ENCODE data around the gene SH2D3C.

SH2D3C gene

GRCh38 chr9:127728808-127729207 lies 49.7 kb downstream of the SH2D3C start:
- in situ Hi-C loops (cut with HindIII; ENCODE audit: low sequenced_read_pairs), result no loop called here

- in situ Hi-C loops (cut with HindIII; ENCODE audit: low sequenced_read_pairs), result no loop called here
Observed at GRCh38 chr9:127726871-127727270, 51.6 kb downstream of the SH2D3C start.

GRCh38 chr9:127724012-127724411 lies 54.5 kb downstream of the SH2D3C start:
- in situ Hi-C loops (cut with HindIII; ENCODE audit: low sequenced_read_pairs), result no loop called here

- in situ Hi-C loops (cut with HindIII; ENCODE audit: low sequenced_read_pairs), result no loop called here
Observed at GRCh38 chr9:127723444-127723843, 55.0 kb downstream of the SH2D3C start.

- in situ Hi-C loops (cut with HindIII; ENCODE audit: low sequenced_read_pairs), result no loop called here
Observed at GRCh38 chr9:127723013-127723412, 55.5 kb downstream of the SH2D3C start.

- in situ Hi-C loops (cut with HindIII; ENCODE audit: low sequenced_read_pairs), result no loop called here
Observed at GRCh38 chr9:127722055-127722745, 56.3 kb downstream of the SH2D3C start.

GRCh38 chr9:127721391-127721821 lies 57.1 kb downstream of the SH2D3C start:
- in situ Hi-C loops (cut with HindIII; ENCODE audit: low sequenced_read_pairs), result no loop called here

- in situ Hi-C loops (cut with HindIII; ENCODE audit: low sequenced_read_pairs), result no loop called here
Observed at GRCh38 chr9:127720865-127721227, 57.6 kb downstream of the SH2D3C start.

GRCh38 chr9:127720031-127720864 lies 58.2 kb downstream of the SH2D3C start:
- in situ Hi-C loops (cut with HindIII; ENCODE audit: low sequenced_read_pairs), result no loop called here

- in situ Hi-C loops (cut with HindIII; ENCODE audit: low sequenced_read_pairs), result loop anchor here (5.0 kb wide), 1 partner anchor 45 kb away; no protein-coding TSS in a partner anchor
Observed at GRCh38 chr9:127717766-127718165, 60.7 kb downstream of the SH2D3C start.

- in situ Hi-C loops (cut with HindIII; ENCODE audit: low sequenced_read_pairs), result loop anchor here (5.0 kb wide), 1 partner anchor 46 kb away; no protein-coding TSS in a partner anchor
Observed at GRCh38 chr9:127716412-127716811, 62.1 kb downstream of the SH2D3C start.

GRCh38 chr9:127715470-127716337 lies 62.8 kb downstream of the SH2D3C start, which contains the start of the genes PTRH1 and TTC16:
Gene PTRH1 (minus strand): TSS chr9:127715663. CDS start chr9:127715639, 24 bp downstream.
Gene TTC16 (plus strand): TSS chr9:127716079. CDS start chr9:127716146, 67 bp downstream.
- in situ Hi-C loops (cut with HindIII; ENCODE audit: low sequenced_read_pairs), result loop anchor here (5.0 kb wide), 1 partner anchor 47 kb away; no protein-coding TSS in a partner anchor

- in situ Hi-C loops (cut with HindIII; ENCODE audit: low sequenced_read_pairs), result loop anchor here (5.0 kb wide), 1 partner anchor 47 kb away; no protein-coding TSS in a partner anchor
Observed at GRCh38 chr9:127714951-127715469, 63.5 kb downstream of the SH2D3C start.

GRCh38 chr9:127714020-127714750 lies 64.3 kb downstream of the SH2D3C start:
- in situ Hi-C loops (cut with HindIII; ENCODE audit: low sequenced_read_pairs), result no loop called here

- in situ Hi-C loops (cut with HindIII; ENCODE audit: low sequenced_read_pairs), result no loop called here
Observed at GRCh38 chr9:127712867-127713266, 65.6 kb downstream of the SH2D3C start.

GRCh38 chr9:127712371-127712770 lies 66.1 kb downstream of the SH2D3C start:
- in situ Hi-C loops (cut with HindIII; ENCODE audit: low sequenced_read_pairs), result no loop called here

- in situ Hi-C loops (cut with HindIII; ENCODE audit: low sequenced_read_pairs), result no loop called here
Observed at GRCh38 chr9:127711831-127712274, 66.6 kb downstream of the SH2D3C start.

GRCh38 chr9:127711226-127711701 lies 67.2 kb downstream of the SH2D3C start:
- in situ Hi-C loops (cut with HindIII; ENCODE audit: low sequenced_read_pairs), result no loop called here

- in situ Hi-C loops (cut with HindIII; ENCODE audit: low sequenced_read_pairs), result no loop called here
Observed at GRCh38 chr9:127710204-127710783, 68.2 kb downstream of the SH2D3C start.
